ENCODE measurements around the gene CD300E. TPM values are rescaled to one million over a fixed set of nuclear protein-coding genes. Genes with fewer than 3 reads are reported as not detected.

CD300E gene
- total RNA-seq, 1 experiment from 2014 or later = not detected

- ChIA-PET CTCF (interaction anchor here (0.8 kb wide), 1 partner anchor 90 kb away, joined by 3 read pairs; no protein-coding TSS in a partner anchor), POLR2A (no interaction called here)
- peaks cover 89% of the 10 kb centered on the region for H3K27me3 Mint-ChIP-seq (ENCODE audit: insufficient read depth, unreplicated experiment)
- BruUV-seq (replicated peaks) = no TSS peak
- no peaks in the 10 kb centered on the region for H3K9me3 Mint-ChIP-seq (ENCODE audit: unreplicated experiment)
- no peak for DNase-seq (ENCODE audit: unreplicated experiment)
- H3K4me1 Mint-ChIP-seq (ENCODE audit: insufficient read depth, unreplicated experiment) = peaks cover 6% of the 10 kb centered on the region
- H3K36me3 Mint-ChIP-seq (ENCODE audit: insufficient read depth, unreplicated experiment) = no peaks in the 10 kb centered on the region
- H3K27ac Mint-ChIP-seq (ENCODE audit: low read depth, unreplicated experiment) = no peak overlapping the region
- TF ChIP-seq, protein P1, sequence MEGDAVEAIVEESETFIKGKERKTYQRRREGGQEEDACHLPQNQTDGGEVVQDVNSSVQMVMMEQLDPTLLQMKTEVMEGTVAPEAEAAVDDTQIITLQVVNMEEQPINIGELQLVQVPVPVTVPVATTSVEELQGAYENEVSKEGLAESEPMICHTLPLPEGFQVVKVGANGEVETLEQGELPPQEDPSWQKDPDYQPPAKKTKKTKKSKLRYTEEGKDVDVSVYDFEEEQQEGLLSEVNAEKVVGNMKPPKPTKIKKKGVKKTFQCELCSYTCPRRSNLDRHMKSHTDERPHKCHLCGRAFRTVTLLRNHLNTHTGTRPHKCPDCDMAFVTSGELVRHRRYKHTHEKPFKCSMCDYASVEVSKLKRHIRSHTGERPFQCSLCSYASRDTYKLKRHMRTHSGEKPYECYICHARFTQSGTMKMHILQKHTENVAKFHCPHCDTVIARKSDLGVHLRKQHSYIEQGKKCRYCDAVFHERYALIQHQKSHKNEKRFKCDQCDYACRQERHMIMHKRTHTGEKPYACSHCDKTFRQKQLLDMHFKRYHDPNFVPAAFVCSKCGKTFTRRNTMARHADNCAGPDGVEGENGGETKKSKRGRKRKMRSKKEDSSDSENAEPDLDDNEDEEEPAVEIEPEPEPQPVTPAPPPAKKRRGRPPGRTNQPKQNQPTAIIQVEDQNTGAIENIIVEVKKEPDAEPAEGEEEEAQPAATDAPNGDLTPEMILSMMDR (IDR thresholded peaks at IDR 0.05; ENCODE audit: unreplicated experiment) = no peak
- H3K4me3 Mint-ChIP-seq (ENCODE audit: unreplicated experiment) = no peak overlapping the region
- intact Hi-C loops (cut with micrococcal nuclease) = loop anchor here (5.0 kb wide), 1 partner anchor 112 kb away; no protein-coding TSS in a partner anchor
These were observed 36.4 kb upstream of the CD300E start for GRCh38 chr17:74659889-74660288.

- no peak overlapping the region for H3K27ac Mint-ChIP-seq (ENCODE audit: low read depth, unreplicated experiment)
- POLR2A ChIA-PET = no interaction called here
- no TSS peak for BruUV-seq (replicated peaks)
These were observed 35.1 kb upstream of the CD300E start for GRCh38 chr17:74658620-74659019.

DNA sequence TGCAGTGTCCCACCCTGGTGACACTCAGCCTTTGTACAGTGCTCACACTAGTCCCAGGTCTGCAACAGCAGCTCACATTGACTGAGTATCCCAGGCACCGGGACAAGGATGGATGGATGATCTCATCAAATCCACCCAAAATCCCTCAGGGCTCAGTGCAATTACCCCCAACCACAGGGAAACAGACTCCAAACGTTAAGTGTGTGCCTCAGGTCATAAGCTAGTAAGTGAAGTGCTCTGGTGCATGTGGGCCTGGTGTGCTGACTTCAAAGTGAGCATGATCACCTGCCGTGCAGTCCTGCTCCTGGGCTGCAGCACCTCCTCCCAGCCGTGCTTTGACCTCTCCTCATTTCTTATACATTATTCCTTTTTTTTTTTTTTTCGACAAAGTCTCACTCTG lies 31.2 kb upstream of the CD300E start:
- ChIA-PET POLR2A (no interaction called here), CTCF (interaction anchor here (0.9 kb wide), 1 partner anchor 287 kb away, joined by 4 read pairs; no protein-coding TSS in a partner anchor)
- TF ChIP-seq, protein P1 (IDR thresholded peaks at IDR 0.05; ENCODE audit: unreplicated experiment) = no peak
- Mint-ChIP-seq H3K36me3 (ENCODE audit: insufficient read depth, unreplicated experiment) (no peaks in the 10 kb centered on the region), H3K27ac (ENCODE audit: low read depth, unreplicated experiment) (no peak overlapping the region), H3K27me3 (ENCODE audit: insufficient read depth, unreplicated experiment) (peaks cover 89% of the 10 kb centered on the region), H3K9me3 (ENCODE audit: unreplicated experiment) (no peaks in the 10 kb centered on the region), H3K4me3 (ENCODE audit: unreplicated experiment) (no peak overlapping the region), H3K4me1 (ENCODE audit: insufficient read depth, unreplicated experiment) (no peaks in the 10 kb centered on the region)
- no TSS peak for BruUV-seq (replicated peaks)
- intact Hi-C loops (cut with micrococcal nuclease) = loop anchor here (5.0 kb wide), 1 partner anchor 118 kb away; no protein-coding TSS in a partner anchor
- no peak for DNase-seq (ENCODE audit: unreplicated experiment)

More at GRCh38 chr17:74658620-74659019, 35.1 kb upstream of the CD300E start:
- intact Hi-C loops (cut with micrococcal nuclease) = loop anchor here (5.0 kb wide), 1 partner anchor 114 kb away; no protein-coding TSS in a partner anchor
- CTCF ChIA-PET = interaction anchor here (0.7 to 3.2 kb wide), 5 partner anchors 19 to 206 kb away, joined by 3 to 22 read pairs (median 8); no protein-coding TSS in a partner anchor
- no peak for DNase-seq (ENCODE audit: unreplicated experiment)
- H3K4me1 Mint-ChIP-seq (ENCODE audit: insufficient read depth, unreplicated experiment) = peaks cover 3% of the 10 kb centered on the region
- H3K4me3 Mint-ChIP-seq (ENCODE audit: unreplicated experiment) = no peak overlapping the region
- TF ChIP-seq, protein P1 (IDR thresholded peaks at IDR 0.05; ENCODE audit: unreplicated experiment) = no peak
- no peaks in the 10 kb centered on the region for H3K36me3 Mint-ChIP-seq (ENCODE audit: insufficient read depth, unreplicated experiment)
- H3K9me3 Mint-ChIP-seq (ENCODE audit: unreplicated experiment) = no peaks in the 10 kb centered on the region
- peaks cover 89% of the 10 kb centered on the region for H3K27me3 Mint-ChIP-seq (ENCODE audit: insufficient read depth, unreplicated experiment)

DNA sequence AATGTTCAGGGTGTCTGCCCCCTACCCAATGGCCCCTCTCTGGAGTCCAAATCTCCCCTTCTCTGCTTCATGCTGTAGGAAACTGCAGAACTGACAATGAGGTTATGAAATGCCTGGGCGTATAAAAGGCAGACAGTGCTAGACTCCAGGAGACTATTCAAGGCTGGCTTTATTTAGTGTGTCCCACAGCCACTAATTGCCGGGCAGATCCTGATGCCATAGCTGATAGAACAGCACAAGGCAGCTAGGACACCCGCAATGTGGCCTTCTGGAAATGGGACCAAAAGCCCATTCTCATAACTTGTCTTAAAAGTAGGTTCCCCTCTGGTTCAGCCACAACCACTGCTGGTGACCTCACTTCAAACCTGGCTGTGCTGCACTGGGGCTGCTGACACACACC lies 28.5 kb upstream of the CD300E start:
- peaks cover 74% of the 10 kb centered on the region for H3K27me3 Mint-ChIP-seq (ENCODE audit: insufficient read depth, unreplicated experiment)
- intact Hi-C loops (cut with micrococcal nuclease) = no loop called here
- no peaks in the 10 kb centered on the region for H3K4me1 Mint-ChIP-seq (ENCODE audit: insufficient read depth, unreplicated experiment)
- TF ChIP-seq, protein P1 (IDR thresholded peaks at IDR 0.05; ENCODE audit: unreplicated experiment) = no peak
- no peaks in the 10 kb centered on the region for H3K36me3 Mint-ChIP-seq (ENCODE audit: insufficient read depth, unreplicated experiment)
- no peak overlapping the region for H3K4me3 Mint-ChIP-seq (ENCODE audit: unreplicated experiment)
- POLR2A ChIA-PET = no interaction called here
- H3K9me3 Mint-ChIP-seq (ENCODE audit: unreplicated experiment) = no peaks in the 10 kb centered on the region
- H3K27ac Mint-ChIP-seq (ENCODE audit: low read depth, unreplicated experiment) = no peak overlapping the region
- CTCF ChIA-PET = interaction anchor here (0.6 to 0.7 kb wide), 2 partner anchors 28 to 74 kb away, joined by 3 read pairs; partner anchors contain the start of gene CD300E
- no peak for DNase-seq (ENCODE audit: unreplicated experiment)
- no TSS peak for BruUV-seq (replicated peaks)
